RWPE1 (cell line): Measurements from ENCODE around the gene C10orf67.
"Not testable (repeated sequence)": the region's sequence is repeated elsewhere in the genome, so short reads cannot be mapped to it uniquely, and the experiment has no call there.

ENCODE experiments used
- CTCF ChIA-PET: fragments of 350-600 bp; sonication (Branson Sonifier 250); formaldehyde crosslinking; extraction: SDS; loops from one replicate; lab custom pipeline; 2021; lab: Yijun Ruan, JAX
- POLR2A ChIA-PET: fragments of 400-600 bp; formaldehyde crosslinking; extraction: SDS; loops from one replicate; lab custom pipeline; 2020; ENCODE audit warnings: antibody characterized with exemption; ENCODE audit not compliant: low non-redundant PET; lab: Yijun Ruan, JAX
- DNase-seq: peaks from one replicate; pipeline ENCODE4 v3.0.0; 2012; ENCODE audit warnings: low spot score
- H3K27ac ChIP-seq: fragments of 450-650 bp; 2 replicates; pipeline ENCODE4 v1.5.1; 2017
- CTCF ChIP-seq: fragments of 450-650 bp; conservative IDR thresholded peaks from 2 replicates; pipeline ENCODE4 v1.5.1; 2017; ENCODE audit warnings: low read depth, mild to moderate bottlenecking

The C10orf67 gene

GRCh38 chr10:23371073-23371472 lies 26.5 kb upstream of the C10orf67 start:
- no peak overlapping the region for H3K27ac ChIP-seq
- no peak for DNase-seq
- TF ChIP-seq CTCF, result no peak
- ChIA-PET CTCF (no interaction called here), POLR2A (no interaction called here)

GRCh38 chr10:23370106-23370505 lies 25.5 kb upstream of the C10orf67 start:
- DNase-seq, result no peak
- H3K27ac ChIP-seq, result peak overlapping the region; percentile 51
- POLR2A ChIA-PET, result no interaction called here
- no peak for TF ChIP-seq CTCF
- CTCF ChIA-PET, result interaction anchor here (0.5 kb wide), 1 partner anchor 60 kb away, joined by 3 read pairs; no protein-coding TSS in a partner anchor

- CTCF ChIA-PET, result no interaction called here
- no peak for TF ChIP-seq CTCF
- no peak overlapping the region; the same call in 1 of the 2 replicates for H3K27ac ChIP-seq
- POLR2A ChIA-PET, result no interaction called here
- no peak for DNase-seq
Observed at GRCh38 chr10:23368816-23369640, 24.4 kb upstream of the C10orf67 start.

GRCh38 chr10:23367896-23368595 lies 23.4 kb upstream of the C10orf67 start:
- ChIA-PET POLR2A (no interaction called here), CTCF (no interaction called here)
- no peak for TF ChIP-seq CTCF
- DNase-seq, result no peak
- H3K27ac ChIP-seq, result no peak overlapping the region

- POLR2A ChIA-PET, result not testable (repeated sequence)
- CTCF ChIA-PET, result interaction anchor here (0.6 kb wide), 1 partner anchor 14 kb away, joined by 3 read pairs; no protein-coding TSS in a partner anchor
- peak overlapping the region; percentile 81 for H3K27ac ChIP-seq
- DNase-seq, result peak; percentile 76
Observed at GRCh38 chr10:23365417-23366030, 20.9 kb upstream of the C10orf67 start.

GRCh38 chr10:23364378-23364777 lies 19.8 kb upstream of the C10orf67 start:
- DNase-seq, result no peak
- ChIA-PET CTCF (no interaction called here), POLR2A (no interaction called here)
- TF ChIP-seq CTCF, result no peak
- peak overlapping the region; percentile 81; the same call in 1 of the 2 replicates for H3K27ac ChIP-seq
